Sigmoid colon (tissue), 4 donors: ENCODE measurements around the gene AGXT.

ENCODE experiments used
- CTCF ChIP-seq, 4 experiments: fragments of 450-650 bp in 3 of 4; fragments of 200-600 bp in 1 of 4; IDR thresholded peaks; one replicate each; pipeline ENCODE4 v1.5.1; 2016 to 2019; ENCODE audit warnings: antibody characterized with exemption in 4 of 4, mild to moderate bottlenecking in 3 of 4, moderate library complexity in 2 of 4
- EP300 ChIP-seq, 4 donors: sonication (generic); formaldehyde crosslinking; IDR thresholded peaks; one replicate each; pipeline ENCODE4 v1.6.1; 2017; ENCODE audit warnings: antibody characterized with exemption in 4 of 4
- POLR2A ChIP-seq, 2 donors: fragments of 450-650 bp; IDR thresholded peaks; one replicate each; pipeline ENCODE4 v1.6.1; 2016; ENCODE audit warnings: antibody characterized with exemption in 2 of 2, mild to moderate bottlenecking in 2 of 2, moderate library complexity in 2 of 2
- POLR2AphosphoS5 ChIP-seq, 4 donors: sonication (generic); formaldehyde crosslinking; IDR thresholded peaks; one replicate each; pipeline ENCODE4 v1.6.1; 2017; ENCODE audit warnings: antibody characterized with exemption in 4 of 4

GRCh38 chr2:240848900-240849680 lies 19.5 kb upstream of the AGXT start:
- TF ChIP-seq CTCF (IDR thresholded peaks at IDR 0.05) (no peak), EP300 (IDR thresholded peaks at IDR 0.05) (no peak), POLR2A (IDR thresholded peaks at IDR 0.05) (no peak), POLR2AphosphoS5 (IDR thresholded peaks at IDR 0.05) (no peak)
